ENCODE results near the gene PDE2A.

The PDE2A gene

GRCh38 chr11:72585762-72586311 lies 88.4 kb downstream of the PDE2A start:
- DNase-seq (ENCODE audit: insufficient read length, low spot score) (peak; percentile 89), FAIRE-seq (peak; percentile 94)
- TF ChIP-seq POLR2A (IDR thresholded peaks at IDR 0.05; ENCODE audit: low read depth, low read length) (no peak), PAX5 (IDR thresholded peaks at IDR 0.05; ENCODE audit: insufficient read depth, low read length, severe bottlenecking) (no peak), POU2F2 (IDR thresholded peaks at IDR 0.05; ENCODE audit: low read depth, low read length) (no peak), POLR2AphosphoS5 (IDR thresholded peaks at IDR 0.05; ENCODE audit: low read depth, low read length) (no peak), TAF1 (IDR thresholded peaks at IDR 0.05; ENCODE audit: low read depth, low read length) (no peak), SPI1 (IDR thresholded peaks at IDR 0.05; ENCODE audit: low read depth, low read length) (no peak)

DNA sequence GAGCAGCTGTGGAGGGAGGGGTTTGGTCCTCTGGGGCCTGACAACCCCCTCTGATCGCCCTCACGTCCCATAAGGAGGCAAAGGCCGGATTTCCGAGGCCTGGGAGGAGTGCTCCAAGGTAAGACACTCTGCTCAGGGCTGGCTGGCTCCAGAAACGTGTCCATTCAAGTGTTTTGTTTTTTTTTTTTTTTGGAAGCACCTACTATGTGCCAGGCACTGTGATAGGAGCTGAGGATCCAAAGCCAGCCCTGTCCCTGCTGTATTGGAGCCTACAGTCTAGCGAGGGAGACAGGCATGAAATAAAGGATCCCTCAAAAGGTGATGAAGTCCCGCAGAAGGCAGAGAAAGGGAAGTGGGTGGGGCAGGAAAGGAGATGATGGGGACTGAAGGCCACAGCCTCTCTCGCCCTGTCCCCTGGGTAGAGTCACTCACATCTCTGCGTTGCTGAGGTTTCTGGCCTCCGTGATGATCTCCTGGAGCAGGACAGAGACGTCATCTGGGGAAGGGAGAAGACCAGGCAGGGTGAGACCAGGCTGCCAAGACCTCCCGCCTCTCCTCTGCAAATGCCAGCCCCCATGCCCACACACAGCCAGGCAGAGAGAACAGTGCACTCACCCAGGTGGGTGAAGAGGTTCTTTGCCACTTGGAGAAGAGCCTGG lies 89.2 kb downstream of the PDE2A start:
- DNase-seq (ENCODE audit: insufficient read length, low spot score) (no peak), FAIRE-seq (no peak)
- TF ChIP-seq SPI1 (IDR thresholded peaks at IDR 0.05; ENCODE audit: low read depth, low read length) = no peak
- no peak for TF ChIP-seq PAX5 (IDR thresholded peaks at IDR 0.05; ENCODE audit: insufficient read depth, low read length, severe bottlenecking)
- no peak for TF ChIP-seq POLR2A (IDR thresholded peaks at IDR 0.05; ENCODE audit: low read depth, low read length)
- no peak for TF ChIP-seq POU2F2 (IDR thresholded peaks at IDR 0.05; ENCODE audit: low read depth, low read length)
- TF ChIP-seq POLR2AphosphoS5 (IDR thresholded peaks at IDR 0.05; ENCODE audit: low read depth, low read length) = no peak
- TF ChIP-seq TAF1 (IDR thresholded peaks at IDR 0.05; ENCODE audit: low read depth, low read length) = no peak

DNA sequence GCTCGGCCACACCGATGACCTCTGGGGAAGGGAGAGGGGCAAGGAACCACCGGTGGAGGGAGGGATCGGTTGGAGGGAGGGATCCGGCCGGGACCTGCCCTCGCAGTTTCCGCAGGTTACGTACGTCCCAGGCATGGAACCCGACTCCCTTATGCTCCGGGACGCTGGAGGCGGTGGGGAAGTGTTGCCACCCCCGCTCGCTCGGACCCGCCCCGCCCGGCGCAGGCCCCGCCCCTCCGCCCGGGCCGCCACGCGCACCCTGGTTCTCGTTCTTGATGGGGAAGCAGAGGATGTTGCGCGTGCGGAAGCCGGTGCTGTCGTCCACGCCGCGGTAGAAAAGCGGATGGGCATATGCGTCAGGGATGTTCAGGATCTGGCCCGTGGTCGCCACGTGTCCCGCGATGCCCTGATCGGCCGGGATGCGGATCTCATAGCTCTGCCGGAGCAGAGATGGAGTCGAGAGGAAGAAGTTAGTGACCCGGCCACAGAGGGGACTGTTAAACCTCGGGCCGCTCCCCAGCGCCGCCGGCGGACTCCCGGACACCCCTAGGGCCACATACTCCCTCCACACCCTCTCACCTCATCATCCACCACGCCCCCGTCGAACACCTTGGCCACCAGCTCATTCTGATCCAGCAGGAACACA lies 89.8 kb downstream of the PDE2A start:
- no peak for FAIRE-seq
- TF ChIP-seq TAF1 (IDR thresholded peaks at IDR 0.05; ENCODE audit: low read depth, low read length) (no peak), POU2F2 (IDR thresholded peaks at IDR 0.05; ENCODE audit: low read depth, low read length) (no peak), SPI1 (IDR thresholded peaks at IDR 0.05; ENCODE audit: low read depth, low read length) (no peak), PAX5 (IDR thresholded peaks at IDR 0.05; ENCODE audit: insufficient read depth, low read length, severe bottlenecking) (no peak), POLR2AphosphoS5 (IDR thresholded peaks at IDR 0.05; ENCODE audit: low read depth, low read length) (no peak), POLR2A (IDR thresholded peaks at IDR 0.05; ENCODE audit: low read depth, low read length) (no peak)
- no peak for DNase-seq (ENCODE audit: insufficient read length, low spot score)

- DNase-seq (ENCODE audit: insufficient read length, low spot score) (no peak), FAIRE-seq (no peak)
- TF ChIP-seq POU2F2 (IDR thresholded peaks at IDR 0.05; ENCODE audit: low read depth, low read length) = no peak
- no peak for TF ChIP-seq PAX5 (IDR thresholded peaks at IDR 0.05; ENCODE audit: insufficient read depth, low read length, severe bottlenecking)
- no peak for TF ChIP-seq POLR2AphosphoS5 (IDR thresholded peaks at IDR 0.05; ENCODE audit: low read depth, low read length)
- TF ChIP-seq SPI1 (IDR thresholded peaks at IDR 0.05; ENCODE audit: low read depth, low read length) = no peak
- TF ChIP-seq TAF1 (IDR thresholded peaks at IDR 0.05; ENCODE audit: low read depth, low read length) = no peak
- no peak for TF ChIP-seq POLR2A (IDR thresholded peaks at IDR 0.05; ENCODE audit: low read depth, low read length)
Measured at GRCh38 chr11:72583616-72584292, 90.5 kb downstream of the PDE2A start.

- no peak for TF ChIP-seq POLR2A (IDR thresholded peaks at IDR 0.05; ENCODE audit: low read depth, low read length)
- no peak for TF ChIP-seq POU2F2 (IDR thresholded peaks at IDR 0.05; ENCODE audit: low read depth, low read length)
- no peak for TF ChIP-seq POLR2AphosphoS5 (IDR thresholded peaks at IDR 0.05; ENCODE audit: low read depth, low read length)
- TF ChIP-seq TAF1 (IDR thresholded peaks at IDR 0.05; ENCODE audit: low read depth, low read length) = no peak
- TF ChIP-seq PAX5 (IDR thresholded peaks at IDR 0.05; ENCODE audit: insufficient read depth, low read length, severe bottlenecking) = no peak
- no peak for TF ChIP-seq SPI1 (IDR thresholded peaks at IDR 0.05; ENCODE audit: low read depth, low read length)
- FAIRE-seq = no peak
Measured at GRCh38 chr11:72583177-72583553, 91.1 kb downstream of the PDE2A start.

DNA sequence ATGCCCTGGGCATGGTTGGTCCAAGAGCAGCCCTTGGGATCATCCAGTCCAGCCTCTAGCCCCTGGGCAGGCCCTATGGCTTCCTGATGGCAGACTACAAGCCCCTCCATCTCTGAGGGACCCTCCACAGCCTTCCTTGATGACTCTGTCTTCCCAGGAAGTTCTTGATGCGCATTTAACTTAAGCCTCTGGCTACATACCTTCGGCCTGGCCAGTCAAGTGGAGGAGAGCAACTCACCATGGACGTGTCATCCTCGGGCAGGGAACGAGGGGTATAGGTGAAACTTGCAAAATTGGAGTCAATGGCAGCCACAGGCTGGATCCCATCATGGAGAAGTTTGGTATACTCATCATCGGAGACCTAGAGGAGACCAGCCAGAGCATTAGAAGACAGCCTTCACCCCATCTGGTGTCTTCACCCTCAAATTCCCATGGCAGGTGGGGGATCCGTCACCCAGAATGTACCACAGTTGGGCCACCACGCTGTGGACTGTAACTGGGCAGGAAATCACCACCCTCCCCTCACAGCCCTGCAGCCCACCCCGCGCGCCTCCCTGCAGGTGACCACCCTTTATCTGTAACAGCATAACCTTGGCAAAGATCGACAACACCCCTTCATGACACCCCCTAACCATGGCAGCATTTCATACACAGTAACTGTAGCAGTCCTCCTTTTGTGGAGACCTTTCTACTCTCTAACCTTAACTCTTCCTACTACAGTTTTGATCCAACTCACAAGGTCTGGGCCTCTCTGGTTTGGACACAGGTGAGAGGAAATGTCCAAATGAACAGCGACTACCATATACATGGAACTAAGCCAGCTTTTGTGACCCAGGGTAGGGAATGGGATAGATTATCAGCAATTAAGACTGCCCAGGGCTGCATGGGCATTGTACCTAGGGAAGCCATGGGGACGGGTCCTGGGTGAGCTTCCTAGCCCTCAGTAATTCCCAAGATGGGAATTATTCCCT lies 91.7 kb downstream of the PDE2A start:
- DNase-seq (ENCODE audit: insufficient read length, low spot score) (no peak), FAIRE-seq (no peak)
- no peak for TF ChIP-seq PAX5 (IDR thresholded peaks at IDR 0.05; ENCODE audit: insufficient read depth, low read length, severe bottlenecking)
- TF ChIP-seq SPI1 (IDR thresholded peaks at IDR 0.05; ENCODE audit: low read depth, low read length) = no peak
- TF ChIP-seq TAF1 (IDR thresholded peaks at IDR 0.05; ENCODE audit: low read depth, low read length) = no peak
- TF ChIP-seq POLR2A (IDR thresholded peaks at IDR 0.05; ENCODE audit: low read depth, low read length) = no peak

More at GRCh38 chr11:72583177-72583553, 91.1 kb downstream of the PDE2A start:
- DNase-seq (ENCODE audit: insufficient read length, low spot score) = no peak

DNA sequence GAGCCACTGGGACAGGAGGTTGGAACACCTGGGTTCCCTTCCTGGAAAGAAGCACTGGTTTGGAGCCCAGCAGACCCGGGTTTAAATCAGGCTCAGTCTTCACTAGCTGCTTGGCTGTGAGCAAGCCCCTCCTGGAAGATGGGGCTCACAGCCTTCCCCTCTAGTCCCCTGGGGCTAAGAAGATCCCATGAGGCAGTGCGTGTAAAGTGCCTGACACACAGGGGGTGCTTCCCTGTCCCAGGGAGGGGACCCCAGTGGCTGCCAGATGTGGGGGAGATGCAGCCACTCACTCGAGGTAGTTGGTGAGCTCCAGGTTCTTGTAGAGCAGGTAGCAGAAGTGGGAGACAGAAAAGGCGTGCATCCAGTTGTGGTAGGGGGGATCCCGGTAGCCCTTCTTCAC lies 93.2 kb downstream of the PDE2A start:
- no peak for DNase-seq (ENCODE audit: insufficient read length, low spot score)
- TF ChIP-seq PAX5 (IDR thresholded peaks at IDR 0.05; ENCODE audit: insufficient read depth, low read length, severe bottlenecking) = no peak
- FAIRE-seq = no peak

DNA sequence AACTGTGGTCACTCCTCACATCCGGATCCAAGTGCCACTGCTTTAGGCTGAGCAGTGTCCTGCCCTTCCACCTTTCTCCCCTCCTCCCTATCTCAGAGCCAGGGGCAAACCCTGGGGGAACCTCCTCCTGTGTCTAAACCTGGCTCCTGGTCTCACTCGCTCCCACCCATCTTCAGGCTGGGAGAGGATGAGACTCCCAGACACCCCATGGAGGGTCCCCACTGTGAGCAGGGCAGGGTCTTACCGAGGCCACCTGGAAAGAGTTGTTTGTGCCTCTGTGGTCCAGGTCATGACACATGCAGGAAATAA lies 93.6 kb downstream of the PDE2A start:
- DNase-seq (ENCODE audit: insufficient read length, low spot score) (no peak), FAIRE-seq (no peak)
- TF ChIP-seq TAF1 (IDR thresholded peaks at IDR 0.05; ENCODE audit: low read depth, low read length) = no peak
- TF ChIP-seq PAX5 (IDR thresholded peaks at IDR 0.05; ENCODE audit: insufficient read depth, low read length, severe bottlenecking) = no peak
- no peak for TF ChIP-seq SPI1 (IDR thresholded peaks at IDR 0.05; ENCODE audit: low read depth, low read length)
- TF ChIP-seq POLR2AphosphoS5 (IDR thresholded peaks at IDR 0.05; ENCODE audit: low read depth, low read length) = no peak
- no peak for TF ChIP-seq POU2F2 (IDR thresholded peaks at IDR 0.05; ENCODE audit: low read depth, low read length)
- TF ChIP-seq POLR2A (IDR thresholded peaks at IDR 0.05; ENCODE audit: low read depth, low read length) = no peak
